H1 (cell line): ENCODE measurements around the gene HHAT.

Source experiments
- E2F6 ChIP-seq: IDR thresholded peaks from 2 replicates; pipeline ENCODE4 v1.6.1; 2012; ENCODE audit warnings: inconsistent platforms
- POLR2AphosphoS5 ChIP-seq: IDR thresholded peaks from 2 replicates; pipeline ENCODE4 v1.6.1; 2011; ENCODE audit warnings: low read depth, low read length
- RAD21 ChIP-seq, 2 experiments: IDR thresholded peaks in 1 of 2; conservative IDR thresholded peaks in 1 of 2; 2 replicates each; pipeline ENCODE4 v1.6.1; 2011; ENCODE audit warnings: low read depth in 2 of 2, low read length in 2 of 2, improper control_type of control experiment in 1 of 2, inconsistent platforms in 1 of 2, mild to moderate bottlenecking in 1 of 2, moderate library complexity in 1 of 2
- TAF1 ChIP-seq: IDR thresholded peaks from 2 replicates; pipeline ENCODE4 v1.6.1; 2011; ENCODE audit warnings: mild to moderate bottlenecking, low read depth, low read length
- TF ChIP-seq, protein P1 (sequence below), 3 experiments: IDR thresholded peaks; 1 replicate in 2 of 3; 2 replicates in 1 of 3; pipeline versions ENCODE4 v1.5.1 to v1.6.1; 2011; ENCODE audit warnings: low read length in 3 of 3, mild to moderate bottlenecking in 3 of 3, inconsistent platforms in 2 of 3, low read depth in 1 of 3, moderate library complexity in 1 of 3; ENCODE audit not compliant: insufficient read depth in 1 of 3; ENCODE audit errors: control extremely low read depth in 1 of 3

DNA sequence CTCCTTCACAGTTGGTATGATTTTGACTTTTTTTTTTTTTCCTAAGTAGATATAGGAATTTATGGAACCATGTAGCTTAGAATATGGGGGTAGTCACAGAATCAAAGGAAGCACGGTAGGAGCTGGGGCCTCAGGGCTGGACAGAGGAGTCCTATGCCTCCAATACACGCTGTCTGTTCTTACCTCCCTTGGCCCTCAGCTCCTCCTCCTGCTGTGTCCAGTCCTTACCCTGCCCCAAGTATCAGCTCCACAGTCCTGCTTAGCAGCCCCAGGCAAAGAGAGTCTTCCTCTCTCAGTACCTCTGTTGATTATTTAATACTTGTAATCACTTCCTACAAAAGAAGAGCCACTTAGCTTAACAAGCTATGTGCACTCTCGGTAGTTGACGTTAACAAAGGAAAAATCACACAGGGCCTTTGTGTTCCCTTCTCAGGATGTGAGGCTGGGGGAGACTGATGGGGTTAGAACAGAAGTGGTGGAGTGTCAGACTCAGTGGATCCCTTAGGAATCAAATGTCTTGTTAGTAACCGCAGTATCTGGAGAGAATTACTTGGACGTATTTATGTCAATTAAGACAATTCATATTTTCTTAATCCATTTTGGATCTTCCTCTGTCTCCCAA, 292.3 kb downstream of the HHAT start:
- TF ChIP-seq TAF1: no peak
- TF ChIP-seq, protein P1, sequence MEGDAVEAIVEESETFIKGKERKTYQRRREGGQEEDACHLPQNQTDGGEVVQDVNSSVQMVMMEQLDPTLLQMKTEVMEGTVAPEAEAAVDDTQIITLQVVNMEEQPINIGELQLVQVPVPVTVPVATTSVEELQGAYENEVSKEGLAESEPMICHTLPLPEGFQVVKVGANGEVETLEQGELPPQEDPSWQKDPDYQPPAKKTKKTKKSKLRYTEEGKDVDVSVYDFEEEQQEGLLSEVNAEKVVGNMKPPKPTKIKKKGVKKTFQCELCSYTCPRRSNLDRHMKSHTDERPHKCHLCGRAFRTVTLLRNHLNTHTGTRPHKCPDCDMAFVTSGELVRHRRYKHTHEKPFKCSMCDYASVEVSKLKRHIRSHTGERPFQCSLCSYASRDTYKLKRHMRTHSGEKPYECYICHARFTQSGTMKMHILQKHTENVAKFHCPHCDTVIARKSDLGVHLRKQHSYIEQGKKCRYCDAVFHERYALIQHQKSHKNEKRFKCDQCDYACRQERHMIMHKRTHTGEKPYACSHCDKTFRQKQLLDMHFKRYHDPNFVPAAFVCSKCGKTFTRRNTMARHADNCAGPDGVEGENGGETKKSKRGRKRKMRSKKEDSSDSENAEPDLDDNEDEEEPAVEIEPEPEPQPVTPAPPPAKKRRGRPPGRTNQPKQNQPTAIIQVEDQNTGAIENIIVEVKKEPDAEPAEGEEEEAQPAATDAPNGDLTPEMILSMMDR (IDR thresholded peaks at IDR 0.05; ENCODE audit: control extremely low read depth in 1 of 3, insufficient read depth in 1 of 3, low read depth in 1 of 3, low read length in 3 of 3): no peak
- TF ChIP-seq E2F6: no peak
- TF ChIP-seq POLR2AphosphoS5: no peak
- no peak for TF ChIP-seq RAD21 (IDR thresholded peaks at IDR 0.05 in 1 of 2, conservative IDR thresholded peaks at IDR 0.05 in 1 of 2; ENCODE audit: low read depth in 2 of 2, low read length in 2 of 2)
